HG02973 (cell line): ENCODE results near the gene CFH.
"Not testable (repeated sequence)": the region's sequence is repeated elsewhere in the genome, so short reads cannot be mapped to it uniquely, and the experiment has no call there.

Source experiments
- ATAC-seq: cut with Tn5 transposase; IDR thresholded peaks from one replicate; pipeline ENCODE4 v1.9.1; 2021; ENCODE audit warnings: moderate library complexity; ENCODE audit not compliant: unreplicated experiment

The CFH gene

DNA sequence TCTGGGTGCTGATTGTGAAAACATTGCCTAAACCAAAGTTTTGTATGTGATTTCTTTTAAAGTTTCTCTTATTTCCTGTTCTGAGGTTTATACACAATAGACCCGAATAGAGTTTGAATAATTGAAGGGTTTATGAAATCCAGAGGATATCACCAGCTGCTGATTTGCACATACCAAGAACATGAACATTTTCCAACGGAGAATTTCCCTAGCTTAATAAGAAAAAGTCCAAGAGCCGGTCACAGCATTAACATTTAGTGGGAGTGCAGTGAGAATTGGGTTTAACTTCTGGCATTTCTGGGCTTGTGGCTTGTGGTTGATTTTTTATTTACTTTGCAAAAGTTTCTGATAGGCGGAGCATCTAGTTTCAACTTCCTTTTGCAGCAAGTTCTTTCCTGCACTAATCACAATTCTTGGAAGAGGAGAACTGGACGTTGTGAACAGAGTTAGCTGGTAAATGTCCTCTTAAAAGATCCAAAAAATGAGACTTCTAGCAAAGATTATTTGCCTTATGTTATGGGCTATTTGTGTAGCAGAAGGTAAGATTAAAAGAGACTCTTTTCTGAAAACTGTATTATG is at the start of gene CFH:
CFH (plus strand) TSS at position 407 of the 579 bp plus-strand sequence; CDS start at position 482, 75 bp downstream.
- ATAC-seq: no peak

- ATAC-seq: no peak
These were observed 48.2 kb upstream of the CFH start for GRCh38 chr1:196603651-196604050.

GRCh38 chr1:196607981-196608380 is 43.9 kb upstream of the CFH start:
- no peak for ATAC-seq

DNA sequence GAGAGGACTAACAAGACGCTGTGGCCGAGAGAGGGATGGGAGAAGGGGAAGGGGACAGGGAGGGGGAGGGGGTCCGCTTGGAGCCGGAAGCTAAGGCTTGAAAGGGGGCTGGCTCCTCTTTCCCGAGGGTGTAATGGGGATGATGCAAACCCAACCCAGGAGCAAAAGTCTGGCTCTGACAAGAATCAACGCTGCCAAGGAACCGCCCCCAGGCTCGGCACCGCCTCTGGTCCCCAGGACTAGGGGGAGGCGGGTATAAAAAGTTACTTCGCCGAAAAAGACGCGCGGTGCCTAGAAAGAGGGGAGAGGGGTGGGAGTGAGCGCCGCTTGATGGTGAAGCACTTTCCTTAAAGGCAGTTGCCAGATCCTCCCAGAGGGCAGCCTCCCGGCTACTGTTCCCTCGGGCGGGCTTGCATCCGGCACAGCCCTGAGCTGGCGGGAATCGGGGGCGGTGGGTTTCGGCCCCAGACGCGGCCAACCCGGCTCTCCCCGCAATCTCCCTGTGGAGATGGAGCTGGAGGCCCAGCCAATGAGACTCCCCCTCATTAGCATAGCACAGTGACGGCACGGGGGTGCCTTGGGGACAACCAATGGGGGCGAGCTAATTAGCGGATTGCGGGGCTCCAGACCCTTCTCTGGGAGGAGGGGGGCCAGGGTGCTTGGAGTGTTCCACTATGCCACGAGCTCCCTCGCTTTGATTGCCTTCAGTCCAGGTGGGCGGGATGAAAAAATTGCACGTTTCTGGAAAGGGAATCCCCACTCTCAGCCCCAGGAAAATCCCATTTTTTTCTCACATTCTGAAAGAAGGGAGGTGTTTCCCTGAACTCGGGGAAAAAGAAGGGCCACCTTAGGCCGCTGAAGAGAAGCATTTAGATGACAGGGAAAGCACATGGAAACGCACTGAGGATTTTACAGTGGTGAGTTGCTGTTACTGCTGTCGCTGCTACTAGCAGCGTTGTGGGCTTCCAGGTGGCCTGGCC is 43.2 kb upstream of the CFH start, which contains the start of gene KCNT2:
KCNT2 (minus strand) TSS at position 51 of the 980 bp plus-strand sequence. CDS start 131 bp downstream, outside the sequence.
- ATAC-seq: no peak

GRCh38 chr1:196609370-196609737 is 42.5 kb upstream of the CFH start:
- no peak for ATAC-seq

- ATAC-seq: no peak
These were observed 40.0 kb upstream of the CFH start for GRCh38 chr1:196611873-196612272.

- ATAC-seq: no peak
These were observed 32.1 kb upstream of the CFH start for GRCh38 chr1:196619721-196620120.

DNA sequence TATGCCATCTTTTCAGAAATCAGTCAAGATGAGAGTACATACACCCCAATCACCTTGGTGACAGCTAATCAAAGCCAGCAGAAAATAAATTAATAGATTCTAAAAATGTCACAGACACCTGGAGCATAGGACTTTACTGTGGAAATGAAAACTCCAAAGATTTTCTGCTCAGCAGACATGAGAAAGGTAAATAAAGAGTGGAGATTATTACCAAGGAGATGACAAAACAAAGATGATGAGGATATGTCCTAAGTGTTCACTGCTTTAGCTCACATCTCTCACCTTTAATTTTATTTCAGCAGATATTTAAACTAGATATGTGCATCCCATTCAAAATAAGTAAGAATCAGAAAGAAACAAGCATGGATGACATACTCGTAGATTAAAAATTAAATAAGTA is 28.8 kb upstream of the CFH start:
- no peak for ATAC-seq

GRCh38 chr1:196628838-196629237 is 23.0 kb upstream of the CFH start:
- no peak for ATAC-seq

- ATAC-seq: no peak
These were observed 14.2 kb upstream of the CFH start for GRCh38 chr1:196637606-196638005.

DNA sequence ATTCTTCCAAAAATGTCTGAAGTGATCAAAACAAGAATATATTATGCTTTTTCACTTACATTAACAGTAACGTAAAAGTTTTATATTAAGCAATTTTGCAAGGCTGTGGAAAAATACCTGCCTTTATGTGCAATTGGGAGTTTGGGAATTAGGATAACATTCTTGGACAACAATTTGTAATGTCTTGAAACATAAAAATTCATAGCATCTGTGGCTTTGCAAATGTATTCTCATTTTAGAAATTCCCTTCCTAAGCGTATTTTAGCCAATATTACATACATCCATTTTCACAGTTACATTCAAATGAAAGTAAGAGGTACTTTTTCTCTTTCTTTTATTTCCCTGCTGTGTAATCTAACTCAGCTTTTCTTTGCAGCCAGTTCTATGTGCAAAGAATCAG is 13.4 kb upstream of the CFH start:
- ATAC-seq: no peak

- ATAC-seq: not testable (repeated sequence)
These were observed 12.6 kb upstream of the CFH start for GRCh38 chr1:196639291-196639690.

GRCh38 chr1:196640976-196641375 is 10.9 kb upstream of the CFH start:
- ATAC-seq: no peak

DNA sequence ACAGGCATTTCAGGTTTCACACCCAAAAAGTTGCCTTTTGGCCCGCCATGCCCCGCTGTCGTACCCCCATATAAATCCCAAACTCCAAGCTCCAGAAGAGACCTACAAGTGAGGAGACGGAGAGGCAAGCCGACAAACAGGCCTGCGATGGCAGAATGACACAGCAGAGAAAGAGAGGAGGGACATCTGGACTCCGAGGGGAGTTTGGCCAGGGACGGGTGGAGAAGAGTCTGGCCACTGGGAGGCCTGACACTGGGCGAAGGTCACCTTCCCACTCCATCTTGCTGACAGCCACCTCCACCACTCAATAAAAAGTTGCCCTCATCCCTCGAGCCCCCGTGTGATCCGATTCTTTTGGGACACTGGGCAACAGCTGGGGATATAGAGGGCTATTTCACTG is 1.9 kb upstream of the CFH start:
- no peak for ATAC-seq

DNA sequence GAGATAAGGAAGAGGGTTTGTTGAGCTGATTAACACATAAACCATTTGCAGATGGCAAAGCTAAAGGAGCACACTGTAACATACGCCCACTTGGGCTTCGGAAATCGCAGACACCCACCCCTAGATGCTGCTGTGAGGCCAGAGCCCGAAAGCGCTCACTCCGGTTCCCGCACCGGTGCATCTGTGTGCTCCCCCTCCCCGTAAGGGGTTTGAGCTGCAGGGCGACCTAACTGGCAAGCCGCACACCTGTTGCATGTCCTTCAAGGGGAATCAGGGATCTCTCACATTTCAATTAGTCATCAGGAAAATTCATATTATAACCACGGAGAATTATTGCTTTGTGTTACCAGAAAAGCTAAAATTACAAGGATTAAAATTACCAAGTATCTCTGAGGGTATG is 1.4 kb upstream of the CFH start:
- ATAC-seq: no peak

DNA sequence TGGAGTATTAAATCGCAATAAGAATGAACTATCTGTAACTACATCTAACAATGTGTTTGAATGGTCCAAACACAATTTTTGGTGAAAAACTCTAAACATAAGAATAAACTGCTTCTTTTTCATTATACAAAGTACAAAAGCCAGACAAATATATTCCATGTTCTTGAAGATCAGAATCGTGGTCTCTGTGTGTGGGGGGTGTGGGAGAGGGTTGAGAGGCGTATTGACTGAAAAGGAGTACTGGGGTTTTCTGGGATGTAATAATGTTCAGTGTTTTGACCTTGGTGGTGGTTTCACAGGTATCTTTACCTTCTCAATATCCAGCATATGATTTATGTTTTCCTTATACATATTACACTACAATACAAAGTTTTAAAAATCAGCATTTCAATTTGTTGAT is 764 bp upstream of the CFH start:
- ATAC-seq: no peak

GRCh38 chr1:196654271-196654670 is 2.4 kb downstream of the CFH start:
- ATAC-seq: no peak

GRCh38 chr1:196655071-196655470 is 3.2 kb downstream of the CFH start:
- no peak for ATAC-seq

DNA sequence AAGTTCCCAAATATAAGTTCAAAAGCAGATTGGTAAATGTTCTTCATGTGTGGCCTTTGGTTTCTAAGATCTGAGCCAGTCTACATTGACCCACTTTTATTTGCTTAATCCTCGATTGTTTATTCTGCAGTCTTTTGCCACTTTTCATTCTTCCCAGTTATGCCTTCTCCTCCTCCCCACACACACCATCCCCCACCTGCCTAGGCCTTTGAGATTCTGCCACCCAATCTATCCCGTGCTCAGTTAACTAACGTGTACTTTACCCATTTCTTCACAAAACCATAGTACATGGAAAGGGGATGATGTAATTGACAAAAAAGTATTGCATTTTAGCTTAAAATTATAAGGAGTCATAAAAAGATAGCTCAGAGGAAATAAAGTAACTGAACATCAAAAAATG is 3.7 kb downstream of the CFH start:
- no peak for ATAC-seq

- no peak for ATAC-seq
These were observed 7.6 kb downstream of the CFH start for GRCh38 chr1:196659471-196659870.

DNA sequence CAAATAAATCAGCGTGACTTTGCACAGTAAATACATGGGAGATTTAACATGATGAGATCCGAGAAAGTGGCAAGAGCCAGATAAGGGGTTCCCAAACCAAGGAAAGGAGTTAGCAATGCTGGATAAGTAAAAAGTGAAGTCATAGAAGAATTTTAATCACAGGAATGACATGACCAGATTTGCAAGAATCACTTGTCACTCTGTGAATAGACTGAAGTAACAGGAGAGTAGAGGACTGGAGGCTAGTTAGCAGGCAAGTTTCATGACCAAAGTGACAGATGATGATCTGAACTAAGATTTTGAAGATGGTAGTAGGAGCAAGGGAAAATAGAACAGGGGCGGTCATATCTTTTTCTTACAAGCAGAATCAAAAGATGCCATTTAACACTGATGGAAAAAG is 8.4 kb downstream of the CFH start:
- no peak for ATAC-seq

- ATAC-seq: peak; percentile 79
These were observed 9.0 kb downstream of the CFH start for GRCh38 chr1:196660852-196661251.
